GM18867 (cell line): ENCODE measurements around the gene COL9A2.
A peak's percentile ranks its signal among the peaks of the same experiment; 100 is the strongest.
"Not testable (repeated sequence)": the region's sequence is repeated elsewhere in the genome, so short reads cannot be mapped to it uniquely, and the experiment has no call there.

Experiments used
- ATAC-seq: cut with Tn5 transposase; IDR thresholded peaks from one replicate; pipeline ENCODE4 v1.9.1; 2021; ENCODE audit warnings: mild to moderate bottlenecking, moderate library complexity; ENCODE audit not compliant: unreplicated experiment

The COL9A2 gene

GRCh38 chr1:40316595-40317393 is at the start of gene COL9A2:
Gene COL9A2, minus strand, starts transcription at chr1:40317286. Its CDS starts 89 bp downstream, at chr1:40317197.
- no peak for ATAC-seq

- peak; percentile 92 for ATAC-seq
Observed at GRCh38 chr1:40363721-40364120, 46.6 kb upstream of the COL9A2 start.

GRCh38 chr1:40362699-40363098 is 45.6 kb upstream of the COL9A2 start:
- no peak for ATAC-seq

GRCh38 chr1:40362199-40362598 is 45.1 kb upstream of the COL9A2 start:
- no peak for ATAC-seq

- no peak for ATAC-seq
Observed at GRCh38 chr1:40361637-40362036, 44.6 kb upstream of the COL9A2 start.

- ATAC-seq = no peak
Observed at GRCh38 chr1:40361201-40361600, 44.1 kb upstream of the COL9A2 start.

GRCh38 chr1:40360631-40361030 is 43.5 kb upstream of the COL9A2 start:
- no peak for ATAC-seq

- ATAC-seq = no peak
Observed at GRCh38 chr1:40357625-40358024, 40.5 kb upstream of the COL9A2 start.

- no peak for ATAC-seq
Observed at GRCh38 chr1:40353082-40353481, 36.0 kb upstream of the COL9A2 start.

- ATAC-seq = no peak
Observed at GRCh38 chr1:40352126-40352525, 35.0 kb upstream of the COL9A2 start.

GRCh38 chr1:40351124-40351523 is 34.0 kb upstream of the COL9A2 start:
- no peak for ATAC-seq

- no peak for ATAC-seq
Observed at GRCh38 chr1:40350391-40350790, 33.3 kb upstream of the COL9A2 start.

GRCh38 chr1:40344597-40344996 is 27.5 kb upstream of the COL9A2 start:
- no peak for ATAC-seq

- not testable (repeated sequence) for ATAC-seq
Observed at GRCh38 chr1:40342381-40342717, 25.3 kb upstream of the COL9A2 start.

- no peak for ATAC-seq
Observed at GRCh38 chr1:40341491-40342380, 24.6 kb upstream of the COL9A2 start.

GRCh38 chr1:40339420-40340323 is 22.6 kb upstream of the COL9A2 start:
- no peak for ATAC-seq

- ATAC-seq = peak; percentile 47
Observed at GRCh38 chr1:40338745-40339419, 21.8 kb upstream of the COL9A2 start.

GRCh38 chr1:40337443-40337842 is 20.4 kb upstream of the COL9A2 start:
- ATAC-seq = no peak

GRCh38 chr1:40332695-40333094 is 15.6 kb upstream of the COL9A2 start:
- ATAC-seq = no peak

GRCh38 chr1:40331403-40331802 is 14.3 kb upstream of the COL9A2 start:
- not testable (repeated sequence) for ATAC-seq
